ENCODE data around the gene OTUB1. TPM values are rescaled to one million over a fixed set of nuclear protein-coding genes. Genes with fewer than 3 reads are reported as not detected.

Gene OTUB1
- total RNA-seq, 2 experiments from 2014 or later, result 74.6 to 79.8 TPM

GRCh38 chr11:64000026-64000739, 13.9 kb downstream of the OTUB1 start:
- POLR2A ChIA-PET, result interaction anchor here (0.6 to 1.5 kb wide), 2 partner anchors 10 to 11 kb away, joined by 4 read pairs; no protein-coding TSS in a partner anchor
- CTCF ChIA-PET, result interaction anchor here (0.6 to 5.7 kb wide), 26 partner anchors 11 to 360 kb away, joined by 3 to 51 read pairs (median 4); partner anchors contain the start of genes CATSPERZ, COX8A, MACROD1 and OTUB1

DNA sequence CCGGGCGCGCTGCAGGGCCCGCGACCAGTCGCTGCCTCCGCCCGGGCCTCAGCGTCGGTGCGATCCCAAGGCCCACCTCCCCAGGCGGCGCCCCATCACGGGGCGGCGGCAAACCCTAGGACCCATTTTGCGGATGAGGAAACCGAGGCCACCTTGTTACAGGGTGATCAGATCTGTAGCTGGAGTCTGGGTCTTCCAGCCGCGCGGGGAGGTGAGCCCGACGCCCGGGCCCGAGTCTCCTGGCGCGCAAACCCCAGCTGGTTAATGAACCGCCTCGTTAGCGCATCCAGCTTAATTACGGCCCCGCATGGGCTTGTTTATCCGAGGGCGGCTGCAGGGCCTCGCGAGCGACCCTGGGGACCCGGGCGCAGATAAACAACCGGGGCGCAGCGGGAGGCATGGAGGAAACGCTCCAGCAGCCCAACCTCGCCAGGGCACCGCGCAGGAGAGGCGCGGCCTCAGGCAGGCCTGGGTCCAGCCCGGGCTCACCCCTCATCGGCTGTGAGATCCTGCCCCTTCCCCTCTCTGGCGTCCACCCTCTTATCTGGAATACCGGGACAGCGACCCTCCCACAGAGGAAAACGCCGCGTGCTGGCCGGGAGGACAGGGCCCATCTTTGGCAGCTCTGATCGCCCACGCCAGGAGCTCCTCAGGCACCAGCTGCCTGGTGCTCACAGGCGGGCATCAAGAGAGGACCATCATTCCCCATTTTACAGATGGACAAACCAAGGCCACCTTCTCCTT, 14.7 kb downstream of the OTUB1 start:
- CTCF ChIA-PET, result interaction anchor here (0.6 to 5.7 kb wide), 23 partner anchors 12 to 360 kb away, joined by 3 to 51 read pairs (median 5); partner anchors contain the start of genes CATSPERZ, MACROD1 and OTUB1
- POLR2A ChIA-PET, result interaction anchor here (0.6 to 1.5 kb wide), 3 partner anchors 11 to 56 kb away, joined by 4 read pairs; no protein-coding TSS in a partner anchor

DNA sequence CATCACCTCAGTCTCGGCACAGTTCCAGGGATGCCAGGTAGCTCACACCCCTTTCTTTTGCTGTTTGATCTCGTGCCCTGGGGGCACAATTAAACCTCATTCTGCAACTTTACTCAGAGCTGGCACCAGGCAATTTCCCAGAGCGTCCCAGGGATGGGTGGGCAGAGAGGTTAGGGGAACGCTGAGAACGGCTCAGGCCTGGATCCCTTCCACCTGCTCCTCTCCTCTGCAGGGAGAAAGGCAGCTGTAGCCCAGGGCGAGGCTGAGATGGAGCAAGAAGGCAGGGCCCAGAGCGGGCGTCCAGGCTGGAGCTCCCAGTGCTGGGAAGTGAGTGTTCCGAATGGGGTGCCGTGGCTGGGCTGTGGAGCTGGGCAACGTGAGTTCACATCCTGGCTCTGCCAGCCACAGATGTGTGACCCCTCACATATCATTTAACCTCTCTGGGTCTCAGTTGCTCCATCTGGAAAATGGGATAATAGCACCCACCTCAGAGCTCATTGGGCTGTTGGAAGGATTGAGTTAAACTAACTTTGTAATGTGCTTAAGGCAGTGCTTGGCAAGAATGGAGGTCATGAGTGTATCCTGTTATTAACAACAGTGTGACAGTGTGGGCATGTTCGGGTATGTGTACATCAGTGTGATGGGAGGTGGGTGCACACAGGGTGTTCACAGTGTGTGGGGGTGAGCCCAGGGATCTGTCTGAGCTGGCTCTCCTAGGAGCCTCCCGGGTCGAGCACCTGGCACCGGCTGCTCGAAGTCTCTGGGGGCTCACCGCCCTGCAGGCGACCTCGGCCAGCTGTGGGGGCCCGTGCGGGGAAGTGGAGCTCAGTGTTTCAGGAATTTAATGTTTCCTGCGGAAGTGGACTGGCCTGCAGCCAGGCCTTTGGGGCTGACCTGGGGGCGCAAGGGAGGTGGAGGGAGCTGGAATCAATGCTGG, 15.5 kb downstream of the OTUB1 start:
- ChIA-PET CTCF (interaction anchor here (0.8 to 5.7 kb wide), 13 partner anchors 11 to 183 kb away, joined by 3 to 51 read pairs (median 6); partner anchors contain the start of gene OTUB1), POLR2A (interaction anchor here (0.7 to 1.1 kb wide), 2 partner anchors 55 to 165 kb away, joined by 3 to 4 read pairs; partner anchors contain the start of gene MACROD1)

GRCh38 chr11:64003807-64004589, 17.8 kb downstream of the OTUB1 start:
- CTCF ChIA-PET, result interaction anchor here (5.7 kb wide), 1 partner anchor 144 kb away, joined by 51 read pairs; no protein-coding TSS in a partner anchor
- POLR2A ChIA-PET, result no interaction called here

GRCh38 chr11:64004590-64004984, 18.3 kb downstream of the OTUB1 start:
- ChIA-PET CTCF (interaction anchor here (0.6 to 5.7 kb wide), 2 partner anchors 71 to 144 kb away, joined by 3 to 51 read pairs; no protein-coding TSS in a partner anchor), POLR2A (no interaction called here)

DNA sequence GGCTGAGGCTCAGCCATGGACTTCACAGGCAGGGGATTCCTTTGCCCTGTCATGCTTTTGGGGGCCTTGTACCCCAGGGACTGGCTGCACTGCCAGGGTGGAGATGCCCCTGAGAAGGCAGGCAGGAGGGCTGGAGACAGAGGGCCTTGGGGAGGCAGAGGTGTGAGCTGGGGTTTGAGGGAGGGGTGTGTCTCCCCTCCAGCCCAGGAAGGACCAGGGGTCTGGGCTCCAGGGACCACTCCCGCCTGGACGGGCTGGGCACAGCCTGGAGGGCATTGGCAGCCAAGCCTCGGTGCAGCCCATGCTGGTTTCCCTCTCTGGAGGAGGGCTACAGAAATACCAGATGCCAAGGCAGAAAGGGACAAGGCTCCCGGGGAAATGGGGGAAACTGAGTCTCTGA, 19.5 kb downstream of the OTUB1 start:
- ChIA-PET CTCF (interaction anchor here (1.0 kb wide), 1 partner anchor 147 kb away, joined by 3 read pairs; no protein-coding TSS in a partner anchor), POLR2A (no interaction called here)

DNA sequence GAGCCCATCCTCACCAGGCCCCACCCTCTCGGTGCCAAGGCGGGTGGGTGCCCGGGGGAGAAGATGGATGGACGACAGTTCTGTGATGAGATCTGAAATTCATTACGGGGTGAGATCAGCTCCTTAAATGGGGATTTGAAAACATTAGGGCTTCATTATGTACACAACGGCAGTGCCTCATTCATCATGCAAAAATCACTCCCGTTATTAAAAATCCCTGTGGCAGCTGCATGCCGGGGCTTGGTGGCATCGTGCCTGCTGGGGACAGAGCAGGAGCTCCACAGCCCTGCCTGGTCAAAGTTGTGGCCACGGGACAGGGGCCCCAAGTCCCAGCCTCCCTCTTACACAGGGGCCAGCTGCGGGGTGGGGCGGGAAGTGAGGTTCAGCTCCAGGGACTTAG, 20.2 kb downstream of the OTUB1 start:
- POLR2A ChIA-PET, result no interaction called here
- CTCF ChIA-PET, result interaction anchor here (0.5 to 1.0 kb wide), 2 partner anchors 125 to 146 kb away, joined by 3 read pairs; no protein-coding TSS in a partner anchor

DNA sequence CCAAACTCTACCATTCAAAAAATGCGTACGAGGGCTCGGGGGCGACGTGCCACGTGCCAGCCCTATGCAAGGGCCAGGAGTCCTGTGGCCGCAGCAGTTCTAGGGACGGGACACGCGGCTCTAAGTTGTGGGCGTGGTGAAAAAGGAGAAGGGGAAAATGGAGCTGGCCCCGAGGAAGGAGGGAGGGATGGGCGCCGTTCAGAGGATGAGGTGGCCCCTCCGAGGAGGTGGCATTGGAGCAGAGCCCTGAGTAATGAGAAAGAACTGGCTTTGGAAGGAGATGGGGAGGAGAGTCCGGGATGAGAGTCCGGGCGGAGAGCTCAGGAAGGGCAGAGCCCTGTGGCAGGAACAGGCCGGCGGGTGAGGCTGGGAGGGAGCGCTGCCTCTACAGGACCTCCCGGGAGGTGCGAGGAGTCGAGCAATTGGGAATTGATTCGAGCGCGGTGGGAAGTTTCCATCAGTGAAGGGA, 21.0 kb downstream of the OTUB1 start:
- ChIA-PET CTCF (interaction anchor here (0.5 kb wide), 1 partner anchor 124 kb away, joined by 3 read pairs; no protein-coding TSS in a partner anchor), POLR2A (no interaction called here)

- POLR2A ChIA-PET, result no interaction called here
Observed at GRCh38 chr11:64007629-64008282, 21.5 kb downstream of the OTUB1 start.

DNA sequence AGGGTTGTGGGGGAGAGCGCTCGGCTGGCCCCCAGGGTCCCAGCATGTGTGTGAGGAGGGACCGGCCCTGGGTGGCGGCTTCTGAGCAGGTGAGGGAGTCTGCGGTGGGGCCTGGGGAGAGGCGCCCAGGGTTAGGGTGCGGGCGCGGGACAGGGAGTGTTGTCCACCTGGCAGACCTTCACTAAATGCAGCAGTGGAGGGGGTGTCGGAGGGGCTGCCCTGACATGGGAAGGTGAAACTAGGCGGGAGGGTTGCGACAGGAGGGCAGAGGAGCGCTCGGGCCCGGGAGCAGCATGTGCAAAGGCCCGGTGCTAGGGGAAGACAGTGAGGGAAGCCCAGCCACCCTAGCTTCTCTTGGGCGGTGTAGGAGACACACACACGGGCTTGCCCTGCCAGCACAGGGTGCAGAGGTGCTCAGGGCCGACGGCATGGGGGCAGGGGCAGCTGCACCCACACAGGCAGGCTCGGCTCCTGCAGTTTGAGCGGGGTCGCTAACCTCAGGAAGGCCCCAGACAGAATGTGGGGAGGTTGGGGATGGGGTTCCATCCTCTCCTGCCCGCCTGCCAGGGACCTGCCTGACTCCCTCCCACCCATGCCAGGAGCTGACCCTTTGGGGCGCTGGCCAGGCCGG, 22.2 kb downstream of the OTUB1 start:
- POLR2A ChIA-PET, result no interaction called here
- CTCF ChIA-PET, result no interaction called here

More at GRCh38 chr11:64007629-64008282, 21.5 kb downstream of the OTUB1 start:
- CTCF ChIA-PET, result no interaction called here

- POLR2A ChIA-PET, result no interaction called here
- CTCF ChIA-PET, result interaction anchor here (0.6 kb wide), 1 partner anchor 80 kb away, joined by 3 read pairs; no protein-coding TSS in a partner anchor
Observed at GRCh38 chr11:64008914-64009633, 22.8 kb downstream of the OTUB1 start.

DNA sequence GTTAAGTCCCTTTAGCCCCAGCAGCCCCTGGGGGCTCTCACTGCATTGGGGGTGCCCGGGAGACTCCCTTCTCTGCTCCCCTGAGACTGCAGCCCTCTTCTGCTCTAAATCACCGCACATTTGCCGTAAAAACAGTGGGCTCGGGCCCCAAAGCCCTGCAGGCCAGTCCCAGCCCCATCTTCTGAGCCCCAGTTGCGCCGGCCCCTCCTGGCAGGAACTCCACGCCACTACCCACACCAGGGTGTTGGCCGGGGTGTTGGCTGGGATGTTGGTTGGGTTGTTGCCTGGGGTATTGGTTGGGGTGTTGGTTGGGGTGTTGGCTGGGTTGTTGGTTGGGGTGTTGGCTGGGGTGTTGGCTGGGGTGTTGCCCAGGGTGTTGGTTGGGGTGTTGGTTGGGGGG, 23.5 kb downstream of the OTUB1 start:
- ChIA-PET POLR2A (no interaction called here), CTCF (interaction anchor here (0.6 kb wide), 1 partner anchor 81 kb away, joined by 3 read pairs; no protein-coding TSS in a partner anchor)

DNA sequence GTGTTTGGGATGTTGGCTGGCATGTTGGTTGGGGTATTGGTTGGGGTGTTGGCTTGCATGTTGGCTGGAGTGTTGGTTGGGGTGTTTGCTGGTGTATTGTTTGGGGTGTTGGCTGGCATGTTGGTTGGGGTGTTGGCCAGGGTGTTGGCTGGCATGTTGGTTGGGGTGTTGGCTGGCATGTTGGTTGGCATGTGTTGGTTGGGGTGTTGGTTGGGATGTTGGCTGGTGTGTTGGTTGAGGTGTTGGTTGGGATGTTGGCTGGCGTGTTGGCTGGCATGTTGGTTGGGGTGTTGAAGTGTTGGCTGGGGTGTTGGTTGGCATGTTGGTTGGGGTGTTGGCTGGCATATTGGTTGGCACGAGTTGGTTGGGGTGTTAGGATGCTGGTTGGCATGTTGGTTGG, 24.5 kb downstream of the OTUB1 start:
- ChIA-PET CTCF (no interaction called here), POLR2A (no interaction called here)

GRCh38 chr11:64011371-64011770, 25.1 kb downstream of the OTUB1 start:
- ChIA-PET CTCF (no interaction called here), POLR2A (no interaction called here)

DNA sequence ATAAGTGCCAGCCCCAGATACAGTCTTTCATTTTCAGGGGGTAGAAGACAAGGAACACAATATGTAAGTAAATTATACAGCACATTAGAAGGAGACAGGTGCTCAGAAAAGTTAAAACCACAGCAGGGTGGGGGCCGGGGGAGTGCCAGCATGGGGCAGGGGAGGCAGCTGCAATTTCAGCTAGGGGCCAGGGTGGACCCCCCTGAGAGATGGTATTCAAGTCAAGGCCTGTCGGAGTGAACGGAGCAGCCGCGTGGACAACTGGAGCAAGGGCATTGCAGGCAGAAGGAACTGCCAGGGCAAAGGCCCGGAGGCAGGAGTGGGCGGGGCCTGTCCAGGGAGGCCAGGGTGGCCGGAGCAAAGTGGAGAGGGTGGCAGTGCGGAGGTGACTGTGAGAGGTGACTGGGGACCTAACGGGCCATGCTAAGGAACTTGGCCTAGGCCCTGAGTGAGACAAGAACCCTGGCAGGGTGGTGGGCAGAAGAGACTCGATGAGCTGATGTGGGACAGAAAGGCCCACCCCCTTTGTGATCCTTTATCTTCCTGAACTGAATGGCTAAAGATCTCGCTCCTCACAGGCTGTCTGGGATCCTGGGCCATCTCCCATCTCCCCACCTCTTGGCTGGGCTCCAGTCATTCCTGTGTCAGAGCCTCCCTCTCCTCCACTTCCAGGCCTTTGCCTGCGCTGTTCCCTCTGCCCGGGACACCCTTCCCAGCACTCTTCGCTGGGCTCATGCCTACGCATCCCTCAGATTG, 27.1 kb downstream of the OTUB1 start:
- ChIA-PET POLR2A (no interaction called here), CTCF (interaction anchor here (0.6 to 2.0 kb wide), 2 partner anchors 13 to 161 kb away, joined by 3 to 7 read pairs; no protein-coding TSS in a partner anchor)

GRCh38 chr11:64014356-64014755, 28.1 kb downstream of the OTUB1 start:
- CTCF ChIA-PET, result interaction anchor here (0.6 to 1.9 kb wide), 2 partner anchors 14 to 160 kb away, joined by 3 to 7 read pairs; no protein-coding TSS in a partner anchor
- POLR2A ChIA-PET, result no interaction called here

Data from activated CD8-positive, alpha-beta memory T cell treated with anti-CD3 and anti-CD28 coated beads for 36 hours (primary cell).